Hippocampal formation (tissue), 2 donors: Measurements from ENCODE around the gene ESYT3.
"Not testable (repeated sequence)": the region's sequence is repeated elsewhere in the genome, so short reads cannot be mapped to it uniquely, and the experiment has no call there.

Source experiments
- DNase-seq, 2 donors: peaks; one replicate each; lab custom pipeline; 2025; lab: John Stamatoyannopoulos, UW

The ESYT3 gene

DNA sequence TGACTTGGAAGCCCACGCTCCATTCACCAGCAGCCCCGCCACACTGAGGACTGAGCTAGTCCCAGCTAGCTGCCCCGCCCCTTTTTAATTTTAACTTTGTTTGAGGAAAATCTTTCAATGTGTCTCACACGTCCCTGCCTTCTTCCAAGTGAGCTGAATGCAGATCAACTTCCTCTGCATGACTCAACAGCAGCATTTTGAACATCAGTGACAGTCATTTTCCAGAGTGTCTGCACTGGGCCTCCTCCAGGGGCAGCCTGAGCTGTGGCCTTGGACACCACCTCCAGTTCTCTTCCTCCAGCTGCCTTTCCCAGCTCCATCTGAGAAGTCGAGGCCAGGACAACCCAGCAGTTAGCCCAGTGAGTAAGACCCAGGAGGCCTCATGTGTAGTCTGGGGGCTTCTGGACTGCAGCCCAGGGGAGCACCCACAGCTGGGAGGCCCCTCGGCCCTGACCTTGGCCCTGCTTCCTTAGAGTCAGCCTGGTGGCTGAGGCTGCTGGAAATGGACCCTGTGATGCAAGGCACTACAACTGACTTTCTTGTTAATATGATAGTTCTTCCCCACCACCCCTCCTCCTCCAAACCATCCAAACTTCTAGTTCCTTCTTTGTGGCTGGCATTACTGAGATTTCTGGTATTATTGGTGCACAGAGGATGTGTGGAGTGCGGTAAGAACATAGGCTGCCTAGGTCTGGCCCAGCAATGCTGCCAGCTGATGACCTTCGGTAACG, 21.4 kb upstream of the ESYT3 start:
- DNase-seq = no peak

DNA sequence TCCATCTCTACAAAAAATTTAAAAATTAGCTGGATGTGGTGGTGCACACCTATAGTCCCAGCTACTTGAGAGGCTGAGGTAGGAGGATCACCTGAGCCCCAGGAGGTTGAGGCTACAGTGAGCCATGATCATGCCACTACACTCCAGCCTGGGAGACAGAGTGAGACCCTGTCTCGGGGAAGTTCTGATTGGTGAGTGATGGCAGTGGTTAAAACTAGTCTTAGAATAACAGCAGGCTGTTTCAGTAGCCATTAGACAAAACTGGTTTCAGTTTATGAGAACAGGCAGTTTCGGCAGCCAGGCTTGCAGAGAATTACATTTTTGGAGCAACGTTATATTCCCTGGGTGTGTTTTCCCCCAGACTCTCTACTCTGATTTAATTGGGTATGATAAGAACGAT, 18.2 kb upstream of the ESYT3 start:
- not testable (repeated sequence) for DNase-seq

DNA sequence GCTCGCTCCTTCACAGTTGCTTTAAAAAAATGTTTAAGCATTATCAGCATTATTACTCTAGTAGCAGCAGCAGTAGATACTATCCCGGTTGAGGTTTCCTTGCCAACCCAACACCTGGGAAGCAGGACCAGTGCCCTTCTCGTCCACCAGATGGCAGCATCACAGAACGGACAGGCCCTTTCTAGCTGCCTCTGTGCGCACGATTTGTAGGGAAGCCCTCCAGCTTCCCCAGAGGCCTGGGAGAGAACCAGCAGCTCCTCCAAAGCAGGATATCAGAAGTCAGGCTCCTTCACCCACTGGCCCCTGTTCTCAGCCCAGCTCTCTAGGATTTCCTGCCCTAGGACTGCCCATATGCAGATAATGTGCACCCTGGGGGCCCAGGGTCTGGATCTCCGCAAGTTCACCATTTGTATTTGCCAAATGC, 16.8 kb upstream of the ESYT3 start:
- peak; percentile 60 to 62 for DNase-seq

DNA sequence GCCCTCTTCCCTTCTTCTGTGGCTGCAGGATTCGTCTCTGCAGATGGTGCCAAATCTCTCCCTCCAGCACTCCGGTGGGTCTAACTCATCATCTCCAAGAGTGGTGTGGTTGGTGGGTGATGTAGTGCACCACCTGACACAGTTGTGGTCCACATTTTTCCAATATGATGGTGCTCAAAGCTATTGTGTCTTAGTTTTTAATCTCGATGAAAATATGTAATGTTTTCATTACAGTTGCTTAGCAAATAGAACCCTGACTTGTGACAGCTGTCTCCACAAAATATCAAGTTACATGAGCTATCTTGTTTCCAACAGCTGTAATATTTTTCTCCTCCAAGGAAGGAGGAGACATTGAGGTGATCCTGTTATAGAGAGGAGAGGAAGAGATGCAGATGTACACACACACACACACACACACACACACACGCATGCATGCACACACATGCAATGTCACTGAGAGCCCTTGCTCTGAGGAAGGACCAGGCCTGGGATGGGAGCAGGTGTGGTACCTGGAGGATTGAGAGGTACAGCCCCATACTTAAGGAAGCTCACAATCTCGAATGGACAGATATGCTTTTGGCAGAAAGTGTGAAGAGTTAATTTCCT, 15.7 kb upstream of the ESYT3 start:
- DNase-seq = no peak

DNA sequence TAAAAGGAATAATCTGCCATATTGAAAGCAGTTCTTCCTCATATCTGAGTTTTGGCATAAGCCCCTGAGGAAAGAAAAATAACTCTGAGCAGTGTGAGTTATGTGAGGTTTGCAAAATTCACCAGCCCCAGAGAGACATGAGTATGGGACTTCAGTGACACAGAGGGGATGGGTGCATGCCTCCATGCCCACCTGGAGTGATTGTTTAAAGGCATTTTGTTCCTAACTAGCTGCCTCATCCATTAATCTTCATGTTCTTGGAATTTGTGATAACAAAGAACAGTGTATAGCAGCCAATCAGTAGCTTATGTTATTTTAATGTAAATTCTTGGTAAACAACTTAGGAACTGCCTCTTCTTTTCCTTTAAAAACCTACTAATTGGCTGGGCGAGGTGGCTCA, 11.1 kb upstream of the ESYT3 start:
- DNase-seq = no peak

DNA sequence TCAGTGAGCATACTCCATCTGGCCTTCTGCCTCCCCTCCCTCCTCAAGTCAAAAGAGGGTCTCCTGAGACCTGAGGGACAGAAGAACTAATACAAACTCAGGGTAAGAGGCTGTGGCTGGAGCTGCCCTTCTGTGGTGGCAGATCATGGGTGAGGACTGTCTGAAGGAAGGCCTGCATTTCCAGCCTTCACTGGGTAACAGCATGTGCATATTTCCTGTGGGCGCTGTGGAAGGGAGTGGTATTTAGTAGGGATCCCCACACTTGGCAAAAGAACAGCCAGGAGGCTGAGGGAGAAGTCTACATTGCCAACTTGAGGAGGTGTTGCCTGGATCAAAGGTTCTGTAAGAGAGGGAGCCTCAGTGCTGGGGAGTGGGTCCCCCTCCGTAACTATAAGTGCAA, 10.1 kb upstream of the ESYT3 start:
- DNase-seq = no peak

DNA sequence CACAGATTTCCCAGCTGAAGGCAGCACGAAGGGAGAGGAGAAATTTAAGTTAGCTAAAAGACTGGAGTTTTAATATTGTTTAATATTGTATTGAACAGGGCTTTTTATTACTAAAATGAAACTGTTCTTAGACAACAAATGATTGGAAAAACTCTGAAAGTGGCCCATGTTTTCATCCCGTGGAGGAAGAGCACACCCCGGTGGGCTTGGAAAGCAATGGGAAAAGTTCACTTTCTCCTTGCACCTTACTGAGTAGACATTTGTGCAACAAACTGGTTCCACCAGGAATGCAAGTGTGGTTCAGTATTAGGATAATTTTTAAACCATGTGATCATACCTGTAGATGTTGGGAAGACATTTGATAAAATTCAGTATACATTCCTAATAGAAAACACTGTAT, 8.2 kb upstream of the ESYT3 start:
- DNase-seq = no peak

DNA sequence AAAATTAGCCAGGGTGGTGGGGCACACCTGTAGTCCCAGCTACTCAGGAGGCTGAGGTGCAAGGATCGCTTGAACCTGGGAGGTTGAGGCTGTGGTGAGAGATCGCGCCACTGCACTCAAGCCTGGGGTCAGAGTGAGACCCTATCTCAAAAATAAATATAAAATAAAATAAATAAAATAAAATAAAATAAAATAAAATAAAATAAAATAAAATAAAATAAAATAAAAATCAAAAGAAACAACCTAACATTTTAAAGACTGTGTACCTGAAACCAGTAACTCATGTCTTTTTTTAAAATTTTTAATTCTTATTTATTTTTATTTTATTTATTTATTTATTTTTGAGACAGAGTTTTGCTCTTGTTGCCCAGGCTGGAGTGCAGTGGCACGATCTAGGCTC, 7.7 kb upstream of the ESYT3 start:
- DNase-seq = not testable (repeated sequence)

DNA sequence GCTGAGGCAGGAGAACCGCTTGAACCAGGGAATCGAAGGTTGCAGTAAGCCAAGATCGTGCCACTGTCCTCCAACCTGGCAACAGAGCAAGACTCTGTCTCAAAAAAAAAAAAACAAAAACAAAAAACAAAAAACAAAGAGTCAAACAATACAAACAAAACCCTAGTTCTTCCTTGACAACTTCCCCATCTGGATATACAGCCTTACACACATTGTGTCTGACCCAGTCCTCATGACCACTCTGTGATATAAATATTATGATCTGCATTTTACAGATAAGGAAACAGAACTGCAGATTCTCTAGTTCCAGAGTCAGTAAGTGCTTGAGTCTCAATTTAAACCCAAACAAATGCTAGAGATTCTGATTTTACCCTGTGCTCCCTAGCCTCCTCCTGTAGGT, 4.8 kb upstream of the ESYT3 start:
- no peak for DNase-seq

DNA sequence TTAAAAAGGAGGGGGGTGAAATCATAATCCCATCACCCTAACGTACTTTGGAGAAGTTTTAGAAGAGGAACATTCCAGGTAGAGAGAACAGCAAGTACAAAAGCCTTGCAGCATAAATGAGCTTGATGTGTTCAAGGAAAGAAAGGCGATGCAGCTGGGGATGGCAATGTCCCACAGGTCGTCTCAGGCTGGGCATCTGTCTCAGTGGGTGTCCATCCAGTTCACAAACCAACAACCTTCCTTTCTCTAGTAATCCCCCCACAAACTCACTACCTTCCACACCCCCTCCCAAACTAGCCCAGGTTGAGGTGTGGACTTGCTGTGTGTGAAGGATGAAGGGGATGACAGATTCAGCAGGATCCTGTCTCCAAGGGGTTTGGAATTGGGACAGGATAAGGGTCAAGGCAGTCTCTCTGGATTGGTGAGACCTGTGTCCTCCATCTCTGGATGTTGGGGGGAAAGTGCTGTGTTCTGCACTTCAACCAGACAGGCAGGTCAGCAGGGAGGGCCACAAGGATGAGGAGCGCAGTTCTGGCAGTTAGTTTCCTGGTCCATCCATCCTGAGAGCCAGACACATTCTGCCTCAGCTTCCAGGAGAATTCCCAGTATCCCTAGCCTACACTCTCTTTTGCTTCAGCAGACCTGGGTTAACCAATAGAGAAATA, 1.7 kb upstream of the ESYT3 start:
- no peak for DNase-seq

DNA sequence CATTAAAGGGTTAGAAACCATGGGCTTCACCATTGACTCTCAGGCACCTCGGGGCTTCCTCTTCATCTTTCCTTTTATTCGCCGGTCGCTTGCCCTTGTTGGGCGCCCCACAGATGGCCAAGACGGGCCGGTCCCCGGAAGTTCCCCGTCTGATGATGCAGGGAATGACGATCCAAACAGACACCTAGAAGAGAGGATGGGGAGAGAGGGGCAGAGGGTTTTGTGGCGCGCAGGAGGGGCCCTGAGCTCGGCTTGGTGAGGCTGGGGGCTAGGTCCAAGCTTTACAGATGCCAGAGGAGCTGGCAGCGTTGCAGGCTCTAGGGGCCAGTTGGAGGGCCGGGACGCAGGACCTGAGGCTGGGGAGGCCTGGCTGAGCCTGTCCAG, 532 bp upstream of the ESYT3 start:
- DNase-seq = no peak

DNA sequence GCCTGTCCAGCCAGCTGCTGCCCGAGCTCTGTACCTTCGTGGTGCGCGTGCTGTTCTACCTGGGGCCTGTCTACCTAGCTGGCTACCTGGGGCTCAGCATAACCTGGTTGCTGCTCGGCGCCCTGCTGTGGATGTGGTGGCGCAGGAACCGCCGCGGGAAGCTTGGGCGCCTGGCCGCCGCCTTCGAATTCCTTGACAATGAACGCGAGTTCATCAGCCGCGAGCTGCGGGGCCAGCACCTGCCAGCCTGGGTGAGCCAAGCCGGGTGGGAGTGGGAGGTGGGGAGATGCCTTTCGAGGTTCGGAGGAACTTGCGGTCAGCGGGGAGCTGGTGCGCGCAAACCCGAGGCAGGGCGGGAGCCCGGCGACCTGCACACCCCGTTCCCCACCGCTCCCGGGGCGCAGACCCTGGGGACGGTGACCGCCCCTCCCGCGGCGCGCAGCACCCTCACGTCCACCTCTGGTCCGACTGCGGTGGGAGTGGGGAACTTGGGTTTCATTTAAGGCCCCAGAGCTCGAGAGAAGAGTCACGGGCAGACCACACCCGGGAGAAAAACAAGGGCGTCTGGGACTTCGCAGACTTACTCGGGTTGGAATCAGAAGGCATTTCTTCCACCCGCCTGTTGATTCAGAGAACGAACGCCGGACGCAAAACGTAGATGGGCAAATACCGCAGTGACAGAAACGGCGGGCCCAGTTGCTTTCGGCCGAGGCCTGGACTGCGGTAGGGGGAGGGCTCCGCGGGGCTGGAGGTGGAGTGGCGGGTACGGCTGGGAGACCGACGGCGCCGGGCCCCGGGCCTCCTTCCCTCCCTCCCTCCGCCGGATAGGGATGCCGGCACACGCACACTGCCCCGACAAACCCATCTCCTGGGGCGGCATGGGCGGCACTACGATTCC, 708 bp downstream of the ESYT3 start:
- DNase-seq = no peak

DNA sequence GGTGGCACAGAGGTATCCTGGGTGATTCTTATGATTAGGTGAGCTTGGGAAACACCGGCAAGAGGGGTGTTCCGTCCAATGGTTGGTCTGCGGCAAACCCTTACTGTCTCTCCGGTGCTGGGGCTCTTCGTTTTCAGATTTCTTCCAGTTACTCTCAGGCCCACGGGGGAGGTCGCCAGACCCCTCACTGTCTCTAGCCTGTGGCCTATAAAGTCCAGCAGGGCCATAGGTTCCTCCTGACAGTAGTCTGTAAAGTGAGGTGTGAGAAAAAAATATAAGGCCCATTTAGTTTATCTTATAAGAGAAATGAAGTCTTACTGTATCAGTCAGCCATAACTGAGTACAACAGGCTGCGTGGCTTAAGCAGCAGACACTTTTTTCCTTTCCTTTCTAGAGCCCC, 1.4 kb downstream of the ESYT3 start:
- no peak for DNase-seq

DNA sequence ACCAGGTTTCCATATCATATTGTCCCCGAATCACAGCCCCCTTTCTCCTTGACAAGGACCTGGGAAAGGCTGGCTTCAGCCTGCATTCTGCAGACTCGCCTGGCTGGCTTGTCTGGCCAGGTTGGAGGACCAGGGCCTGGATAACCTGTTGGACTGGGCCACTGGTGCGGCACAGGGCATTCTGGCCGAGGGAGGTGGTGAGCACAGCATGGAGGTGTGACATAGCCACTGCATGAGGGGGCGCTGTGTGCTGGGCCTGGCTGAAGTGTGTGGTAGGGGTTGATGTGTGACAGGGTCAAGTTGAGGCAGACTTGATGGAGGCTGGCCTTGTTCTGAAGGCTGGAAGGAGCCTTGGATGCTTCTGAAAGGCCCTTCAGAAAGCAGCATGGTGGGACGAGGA, 2.9 kb downstream of the ESYT3 start:
- DNase-seq = no peak

DNA sequence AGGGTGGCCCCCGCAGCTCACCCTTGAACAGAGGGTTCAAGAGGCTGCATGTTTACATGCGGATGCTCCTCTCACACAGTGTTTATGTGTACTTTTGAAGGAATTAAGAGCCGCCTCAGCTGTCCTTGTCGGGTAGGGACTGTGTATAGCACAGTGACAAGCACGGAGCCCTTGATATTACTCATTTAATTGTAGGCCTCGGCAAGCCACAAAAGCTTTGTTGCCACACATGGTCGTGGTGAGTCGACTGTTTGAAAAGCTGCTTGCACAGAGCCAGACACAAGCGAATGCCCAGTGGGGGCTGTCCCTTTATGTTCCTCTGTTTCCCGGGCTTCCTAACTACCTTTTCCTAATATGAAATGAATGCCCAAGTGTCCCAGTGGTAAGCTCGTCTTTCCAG, 4.5 kb downstream of the ESYT3 start:
- DNase-seq = no peak

DNA sequence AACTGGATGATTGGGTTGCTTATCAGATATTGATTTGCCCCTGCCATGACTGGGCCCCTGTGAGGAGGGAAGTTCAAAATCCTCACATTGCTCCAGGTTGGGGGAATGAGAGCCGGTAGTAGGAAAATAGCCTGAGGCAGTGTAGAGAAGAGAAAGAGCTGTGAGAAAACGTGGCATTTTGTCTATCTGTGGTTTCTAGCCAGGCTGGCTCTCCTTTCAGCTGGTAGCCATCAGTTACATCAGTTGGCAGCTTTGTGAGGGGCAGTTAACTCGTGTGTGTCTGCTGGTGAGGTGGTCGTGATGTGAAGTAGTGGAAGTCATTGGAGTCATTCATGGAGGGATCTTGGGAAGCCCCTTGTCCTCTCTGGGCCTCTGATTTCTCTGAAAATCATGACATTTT, 5.2 kb downstream of the ESYT3 start:
- DNase-seq = no peak

DNA sequence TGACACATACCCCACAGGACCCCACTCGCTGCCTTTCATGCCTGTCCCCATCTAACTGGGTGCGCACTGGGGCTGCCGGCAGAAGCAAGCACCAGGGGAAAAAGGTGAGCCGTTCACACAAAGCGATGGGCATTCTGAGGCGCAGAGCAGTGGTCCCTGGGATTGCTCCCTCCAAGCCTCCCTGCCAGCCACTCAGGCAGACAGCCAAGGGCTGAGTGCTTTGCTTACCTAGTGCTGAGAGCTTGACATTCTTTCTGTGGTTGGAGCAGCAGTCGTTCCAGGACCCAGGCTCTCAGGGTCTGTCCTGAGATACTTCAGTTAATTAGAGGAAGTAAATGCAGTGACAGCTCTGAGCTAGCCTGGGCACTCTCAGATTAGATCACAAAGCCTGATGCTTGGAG, 5.7 kb downstream of the ESYT3 start:
- DNase-seq = no peak

DNA sequence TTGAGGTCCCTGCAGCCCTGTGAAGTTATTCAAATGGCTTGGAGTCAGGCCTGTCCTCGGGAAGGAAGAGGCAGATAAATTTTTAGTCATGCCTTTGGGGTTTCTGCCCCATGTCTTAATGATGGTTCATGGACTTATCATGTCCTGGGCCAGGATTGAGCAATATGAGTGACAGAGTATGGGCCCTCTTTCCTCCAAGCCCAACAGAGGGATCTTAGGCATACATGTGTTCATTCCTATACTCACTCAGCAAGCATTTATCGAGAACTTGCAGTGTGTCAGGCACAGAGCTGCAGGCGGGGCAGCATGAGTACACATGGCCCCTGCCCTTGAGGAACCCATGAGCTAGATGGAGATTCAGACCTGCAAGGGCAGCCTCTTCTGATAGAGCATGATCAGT, 6.2 kb downstream of the ESYT3 start:
- no peak for DNase-seq

DNA sequence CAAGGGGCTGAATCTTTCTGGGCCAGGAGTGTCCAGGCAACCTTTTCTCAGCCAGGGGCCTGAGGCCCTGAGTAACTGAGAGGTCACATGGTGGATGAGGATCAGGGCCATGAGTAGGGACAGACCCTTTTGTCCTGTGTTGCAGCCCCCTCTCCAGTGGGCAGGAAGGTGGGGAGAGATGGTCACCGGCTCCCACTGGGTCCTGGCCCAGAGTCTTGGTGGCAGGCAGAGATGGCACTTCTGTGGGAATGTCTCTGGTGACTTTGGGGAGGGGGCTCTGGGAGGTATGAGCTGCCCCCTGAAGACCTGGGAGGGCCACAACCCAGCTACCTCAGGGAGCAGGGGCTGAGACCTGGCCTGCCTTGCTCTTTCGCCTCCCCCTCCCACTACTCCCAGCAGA, 6.8 kb downstream of the ESYT3 start:
- DNase-seq = no peak

DNA sequence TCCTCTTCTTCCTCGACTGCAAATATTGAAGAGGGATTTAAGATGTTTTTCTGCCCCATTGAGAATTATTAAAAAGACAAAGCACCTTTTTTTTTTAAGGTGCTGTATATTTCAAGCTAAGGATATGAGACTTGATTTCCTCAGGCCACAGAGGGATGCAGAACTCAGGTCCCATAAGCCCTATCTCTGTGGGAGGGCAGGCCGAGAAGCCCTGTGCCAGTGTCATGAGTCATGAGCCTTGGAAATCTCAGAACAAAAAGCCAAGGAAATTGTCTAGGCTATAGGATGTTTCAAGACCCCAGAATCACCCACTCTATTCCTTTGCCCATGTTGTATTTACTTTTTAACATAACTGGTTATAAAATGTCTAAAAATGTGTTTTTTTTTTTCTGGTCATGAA, 7.3 kb downstream of the ESYT3 start:
- no peak for DNase-seq

DNA sequence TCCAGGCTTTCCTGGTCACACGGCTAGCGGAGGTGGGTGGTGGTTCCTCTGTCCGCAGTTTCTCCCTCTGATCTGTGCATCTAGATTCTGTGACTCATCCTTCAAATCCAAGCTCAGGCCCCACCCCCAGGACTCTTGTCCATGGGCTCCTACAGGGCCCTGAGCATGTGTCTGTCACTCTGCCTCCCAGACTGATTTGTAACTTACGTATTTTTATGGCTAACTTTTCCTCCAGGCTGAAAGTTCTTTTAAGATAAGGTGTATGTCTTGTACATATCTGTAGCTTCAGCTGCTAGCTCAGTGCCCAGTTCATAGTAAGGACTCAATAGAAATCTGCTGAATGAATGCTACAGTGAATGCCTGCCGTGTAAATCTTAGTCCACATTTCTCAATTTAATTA, 8.0 kb downstream of the ESYT3 start:
- no peak for DNase-seq

DNA sequence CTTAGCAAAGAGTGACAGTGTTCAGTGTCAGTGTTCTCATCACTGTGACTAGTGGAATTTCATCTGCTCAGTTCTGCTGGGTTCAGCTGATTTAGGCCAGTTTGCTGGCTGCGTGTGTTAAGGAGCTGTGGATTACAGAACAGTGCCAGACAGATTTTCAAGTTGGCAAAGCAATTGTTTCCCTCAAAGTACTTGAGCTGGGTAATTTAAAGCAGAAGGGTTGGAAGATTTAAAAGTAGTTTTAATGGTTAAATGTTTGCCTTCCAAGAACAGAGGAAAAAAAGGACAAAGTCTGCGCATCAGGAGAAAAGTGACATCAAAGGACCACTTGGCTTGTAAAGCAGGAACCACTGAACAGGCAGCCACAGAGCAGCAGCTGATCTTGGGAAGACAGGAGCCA, 8.7 kb downstream of the ESYT3 start:
- DNase-seq = no peak
